CD14-positive monocyte (primary cell): ENCODE data around the gene GSPT1. TPM values are rescaled to one million over a fixed set of nuclear protein-coding genes. Genes with fewer than 3 reads are reported as not detected.

Experiments used
- DNase-seq, 3 donors: peaks; one replicate each; pipeline ENCODE4 v3.0.0-alpha.2; 2011 to 2022
- H2AFZ ChIP-seq: 2 replicates; pipeline ENCODE4 v1.6.0; 2012; ENCODE audit warnings: mild to moderate bottlenecking, low read depth, low read length, inconsistent platforms; ENCODE audit not compliant: insufficient read depth, poor library complexity, severe bottlenecking
- H3K27ac ChIP-seq, 2 donors: 1 replicate in 1 of 2; 2 replicates in 1 of 2; pipeline ENCODE4 v1.5.1; 2012 to 2013; ENCODE audit warnings: low read length in 2 of 2, control low read depth in 1 of 2, inconsistent platforms in 1 of 2, low read depth in 1 of 2, mild to moderate bottlenecking in 1 of 2
- H3K27me3 ChIP-seq, 2 donors: one replicate each; pipeline versions ENCODE4 v1.6.0 to v1.6.1; 2011 to 2013; ENCODE audit warnings: low read length in 2 of 2; ENCODE audit not compliant: control insufficient read depth in 2 of 2, insufficient read depth in 2 of 2
- H3K36me3 ChIP-seq, 2 donors: replicated peaks in 1 of 2; 1 replicate in 1 of 2; 2 replicates in 1 of 2; pipeline versions ENCODE4 v1.5.1 to v1.6.1; 2012 to 2013; ENCODE audit warnings: low read length in 2 of 2, control low read depth in 1 of 2, inconsistent platforms in 1 of 2, mild to moderate bottlenecking in 1 of 2; ENCODE audit not compliant: insufficient read depth in 2 of 2, control insufficient read depth in 1 of 2
- H3K4me1 ChIP-seq, 2 donors: 1 replicate in 1 of 2; 2 replicates in 1 of 2; pipeline versions ENCODE4 v1.5.1 to v1.6.1; 2012 to 2013; ENCODE audit warnings: low read length in 2 of 2, control low read depth in 1 of 2, inconsistent platforms in 1 of 2, mild to moderate bottlenecking in 1 of 2, moderate library complexity in 1 of 2; ENCODE audit not compliant: insufficient read depth in 2 of 2, control insufficient read depth in 1 of 2
- H3K4me2 ChIP-seq: replicated peaks from 2 replicates; pipeline ENCODE3; 2012; ENCODE audit warnings: low read length, moderate library complexity, mild to moderate bottlenecking; ENCODE audit not compliant: poor library complexity, severe bottlenecking; ENCODE audit errors: extremely low read depth
- H3K4me3 ChIP-seq, 3 experiments: fragments of 200-600 bp in 1 of 3; sonication (generic) in 1 of 3; replicated peaks in 1 of 3; 1 replicate in 2 of 3; 2 replicates in 1 of 3; pipeline ENCODE4 v1.5.1; 2011 to 2013; ENCODE audit warnings: low read length in 3 of 3, mild to moderate bottlenecking in 3 of 3, control low read depth in 2 of 3, low read depth in 2 of 3, inconsistent platforms in 1 of 3, moderate library complexity in 1 of 3
- H3K79me2 ChIP-seq: 2 replicates; pipeline ENCODE4 v1.6.0; 2012; ENCODE audit warnings: mild to moderate bottlenecking, control low read depth, inconsistent platforms, low read length, moderate library complexity; ENCODE audit not compliant: insufficient read depth
- H3K9ac ChIP-seq: 2 replicates; pipeline ENCODE4 v1.6.0; 2017; ENCODE audit warnings: low read length, mild to moderate bottlenecking; ENCODE audit not compliant: insufficient read depth, poor library complexity, severe bottlenecking
- H3K9me3 ChIP-seq, 2 donors: replicated peaks in 1 of 2; 1 replicate in 1 of 2; 2 replicates in 1 of 2; pipeline versions ENCODE4 v1.5.1 to v1.6.1; 2012 to 2013; ENCODE audit warnings: low read length in 2 of 2, control low read depth in 1 of 2; ENCODE audit not compliant: control insufficient read depth in 1 of 2, insufficient read depth in 1 of 2
- H4K20me1 ChIP-seq: 2 replicates; pipeline ENCODE4 v1.6.0; 2012; ENCODE audit warnings: mild to moderate bottlenecking, low read length, control low read depth, moderate library complexity; ENCODE audit not compliant: insufficient read depth
- H3K27ac Mint-ChIP-seq, 7 donors: one replicate each; pipeline ENCODE4 v1.8.0; 2020; ENCODE audit warnings: mild to moderate bottlenecking in 7 of 7, mixed read lengths in 7 of 7, moderate library complexity in 6 of 7, inconsistent platforms in 2 of 7
- H3K27me3 Mint-ChIP-seq, 3 donors: one replicate each; pipeline ENCODE4 v1.8.0; 2021 to 2022; ENCODE audit warnings: low read depth in 3 of 3, mild to moderate bottlenecking in 3 of 3, mixed read lengths in 3 of 3, moderate library complexity in 3 of 3, inconsistent platforms in 1 of 3
- H3K36me3 Mint-ChIP-seq, 2 donors: one replicate each; pipeline ENCODE4 v1.8.0; 2020; ENCODE audit warnings: mixed read lengths in 2 of 2, inconsistent platforms in 1 of 2, mild to moderate bottlenecking in 1 of 2
- H3K4me1 Mint-ChIP-seq: one replicate; pipeline ENCODE4 v1.8.0; 2020; ENCODE audit warnings: mild to moderate bottlenecking, mixed read lengths
- H3K4me3 Mint-ChIP-seq, 2 donors: one replicate each; pipeline ENCODE4 v1.8.0; 2020; ENCODE audit warnings: mild to moderate bottlenecking in 2 of 2, mixed read lengths in 2 of 2, moderate library complexity in 1 of 2
- H3K9me3 Mint-ChIP-seq, 7 donors: one replicate each; pipeline ENCODE4 v1.8.0; 2020 to 2022; ENCODE audit warnings: mixed read lengths in 7 of 7, mild to moderate bottlenecking in 6 of 7, moderate library complexity in 6 of 7, inconsistent platforms in 2 of 7
- CTCF ChIP-seq: fragments of 200-600 bp; IDR thresholded peaks from one replicate; pipeline ENCODE4 v1.8.0; 2022; ENCODE audit warnings: antibody characterized with exemption, mild to moderate bottlenecking
- WGBS: methylation state at CpG from one replicate; pipeline ENCODE4 v1.1.5; 2013; ENCODE audit warnings: missing lambda C conversion rate; ENCODE audit not compliant: insufficient coverage; 5-methylcytosine and 5-hydroxymethylcytosine counted together
- intact Hi-C, 2 donors: fragments of 100-400 bp; cut with micrococcal nuclease; formaldehyde crosslinking; loops; one replicate each; pipeline versions ENCODE4 v1.15.0 to v1.15.1; 2023
- polyA plus RNA-seq, 3 donors: library from polyadenylated mRNA; depleted of rRNA in 1 of 3; unstranded in 2 of 3; stranded (reverse) in 1 of 3; fragments of 300-500 nt in 2 of 3; fragments of >200 nt in 1 of 3; fragmentation: Illumina TruSeq in 2 of 3; gene quantifications; 1 replicate in 2 of 3; 2 replicates in 1 of 3; pipeline ENCODE4 v1.2.3, GENCODE V29; 2012 to 2021

GSPT1 gene
- polyA plus RNA-seq, 3 donors, result 22.4 to 48.3 (median 47.9) TPM

GRCh38 chr16:11896486-11897176, 19.1 kb downstream of the GSPT1 start:
- peak in 1 of 3 donors; percentile 38 for DNase-seq
- H3K36me3 Mint-ChIP-seq, result peaks cover 28 to 46% of the 10 kb centered on the region in 2 donors
- peaks cover 6% of the 10 kb centered on the region for H3K4me1 Mint-ChIP-seq
- intact Hi-C loops, result no loop called here
- no peak overlapping the region for H3K4me2 ChIP-seq
- TF ChIP-seq CTCF, result no peak
- peak overlapping the region in 5 of 7 donors; percentile 6 to 74 (median 37) for H3K27ac Mint-ChIP-seq
- no peaks in the 10 kb centered on the region for H3K9me3 Mint-ChIP-seq
- peaks cover 29 to 63% of the 10 kb centered on the region in 2 donors for H3K36me3 ChIP-seq
- no peaks in the 10 kb centered on the region for H3K27me3 ChIP-seq
- no peaks in the 10 kb centered on the region for H3K27me3 Mint-ChIP-seq
- H3K27ac ChIP-seq, result peak overlapping the region in 1 of 2 donors; percentile 49
- no peak overlapping the region for H3K9ac ChIP-seq
- no peak overlapping the region for H2AFZ ChIP-seq
- peaks cover 66% of the 10 kb centered on the region for H4K20me1 ChIP-seq
- 81% methylated on average over 3 of the region's 5 CpGs for WGBS
- no peaks in the 10 kb centered on the region for H3K9me3 ChIP-seq
- peaks cover 4 to 7% of the 10 kb centered on the region in 2 donors for H3K4me1 ChIP-seq
- H3K79me2 ChIP-seq, result peaks cover 59% of the 10 kb centered on the region
- H3K4me3 Mint-ChIP-seq, result no peak overlapping the region
- no peak overlapping the region for H3K4me3 ChIP-seq

DNA sequence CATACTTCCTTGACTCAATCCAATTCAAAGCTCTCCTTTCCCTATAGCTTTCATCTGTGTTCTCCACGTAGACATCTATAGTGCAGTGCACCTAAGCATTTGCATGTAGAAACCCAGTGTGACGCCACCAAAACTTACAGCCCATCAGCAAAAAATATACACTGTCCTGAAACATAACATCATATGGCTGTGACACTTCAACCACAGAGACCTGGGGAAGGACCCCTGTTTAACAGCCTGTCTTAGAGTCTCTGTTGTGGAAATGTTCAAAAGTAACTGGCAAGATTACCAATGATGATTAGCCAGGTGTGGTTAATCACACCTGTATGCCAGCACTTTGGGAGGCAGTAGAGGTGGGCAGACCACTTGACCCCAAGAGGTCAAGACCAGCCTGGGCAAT, 22.2 kb downstream of the GSPT1 start:
- Histone ChIP-seq H3K27me3 (no peaks in the 10 kb centered on the region), H3K4me3 (no peak overlapping the region), H3K9me3 (no peaks in the 10 kb centered on the region), H3K27ac (peak overlapping the region in 1 of 2 donors; percentile 30), H3K9ac (no peak overlapping the region), H2AFZ (no peak overlapping the region), H4K20me1 (peaks cover 36% of the 10 kb centered on the region), H3K4me2 (no peak overlapping the region), H3K4me1 (peaks cover 4 to 7% of the 10 kb centered on the region in 2 donors), H3K79me2 (peaks cover 28% of the 10 kb centered on the region), H3K36me3 (peaks cover 41 to 82% of the 10 kb centered on the region in 2 donors)
- Mint-ChIP-seq H3K4me3 (no peak overlapping the region), H3K9me3 (no peaks in the 10 kb centered on the region), H3K36me3 (peaks cover 38 to 65% of the 10 kb centered on the region in 2 donors), H3K27me3 (no peaks in the 10 kb centered on the region), H3K4me1 (peaks cover 6% of the 10 kb centered on the region), H3K27ac (peak overlapping the region in 6 of 7 donors; percentile 12 to 85 (median 65))
- intact Hi-C loops, result no loop called here
- peak in 1 of 3 donors; percentile 4 for DNase-seq
- WGBS, result 86% methylated on average over 1 of the region's 2 CpGs
- TF ChIP-seq CTCF, result no peak
